ENCODE data around the gene CEPT1.

The CEPT1 gene

DNA sequence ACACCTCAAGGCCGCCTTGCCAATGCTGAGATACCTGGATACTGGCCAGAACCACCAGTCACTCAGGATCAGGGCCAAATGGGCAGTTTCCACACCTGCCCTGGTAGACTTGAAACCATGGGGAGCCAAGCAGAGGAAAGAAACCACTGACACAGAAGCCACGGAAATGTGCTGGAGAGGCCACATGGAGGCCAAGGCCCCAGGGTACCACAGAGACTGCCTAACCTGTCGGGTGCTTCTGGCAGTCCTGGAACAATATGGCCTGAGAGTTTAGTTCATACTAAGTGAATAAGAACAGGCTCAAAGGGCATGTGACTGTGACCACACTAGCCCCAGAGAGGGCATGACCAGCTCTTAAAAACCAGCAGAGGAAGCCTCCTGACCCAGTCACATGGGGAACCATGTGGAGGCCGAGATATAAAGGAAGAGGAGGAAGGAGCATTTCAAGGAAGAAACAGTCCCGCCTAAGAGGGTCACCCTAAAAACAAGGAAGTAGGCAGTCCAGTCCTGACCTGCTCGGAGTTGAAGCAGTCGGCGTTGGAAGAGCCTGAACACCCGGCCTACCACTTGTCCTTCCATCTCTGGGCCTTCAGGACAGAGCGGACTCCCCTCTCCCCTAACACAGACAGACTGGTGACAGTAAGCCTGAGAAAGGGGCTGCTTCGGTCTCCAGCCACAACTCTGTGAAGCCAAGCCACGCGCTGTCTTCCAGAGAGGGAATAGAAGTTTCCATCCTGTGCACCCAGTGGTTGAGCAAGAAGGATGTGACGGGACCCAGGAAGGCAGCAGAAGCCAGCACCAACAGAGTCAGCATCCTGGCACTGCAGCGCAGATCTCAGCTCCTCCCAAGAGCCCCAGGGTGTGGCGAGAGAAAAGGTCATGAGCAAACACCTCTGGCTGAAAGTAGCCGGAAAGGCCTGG, 60.1 kb downstream of the CEPT1 start, which contains the start of gene DENND2D:
Gene DENND2D (minus strand): TSS at position 766 of the 921 bp plus-strand sequence. CDS start 187 bp downstream, at position 579.
- peaks cover 10% of the 10 kb centered on the region; the same call in 1 of the 2 replicates for H3K79me2 ChIP-seq (ENCODE audit: insufficient read depth, low read length)
- peaks cover 6% of the 10 kb centered on the region; the same call in 1 of the 2 replicates for H3F3A ChIP-seq (ENCODE audit: insufficient read depth, low read length)
- H3K9ac ChIP-seq (ENCODE audit: low read length): peak within 1 kb of the TSS; percentile 99

DNA sequence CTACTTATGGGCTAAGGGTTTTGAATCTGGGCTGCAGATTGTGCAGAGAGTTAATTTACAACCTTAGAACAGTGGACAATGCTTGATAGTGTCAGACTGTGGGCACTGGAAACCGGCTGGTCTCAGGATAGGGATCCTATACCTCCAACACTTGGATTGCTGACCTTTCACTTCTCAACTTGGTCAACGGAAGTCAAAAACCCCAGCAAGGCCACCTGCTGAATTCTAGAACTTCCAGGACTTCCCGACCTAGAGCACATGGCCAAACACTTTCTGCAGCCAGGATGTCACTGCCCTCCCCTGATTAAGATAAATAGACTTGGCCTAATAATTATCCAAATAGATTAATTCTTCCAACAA, 60.8 kb downstream of the CEPT1 start:
- H3K36me3 ChIP-seq (ENCODE audit: insufficient read depth, low read length): peaks cover 67% of the 10 kb centered on the region
- H3K9me3 ChIP-seq (ENCODE audit: low read length): no peaks in the 10 kb centered on the region
- peak overlapping the region; percentile 87; the same call in 1 of the 2 replicates for H3K4me2 ChIP-seq (ENCODE audit: low read length)
- peaks cover 10% of the 10 kb centered on the region; the same call in 1 of the 2 replicates for H3K79me2 ChIP-seq (ENCODE audit: insufficient read depth, low read length)
- peak overlapping the region; percentile 89 for H3K27ac ChIP-seq (ENCODE audit: low read depth, low read length, poor library complexity, severe bottlenecking)
- H3K4me1 ChIP-seq (ENCODE audit: insufficient read depth, low read length, severe bottlenecking): peaks cover 83% of the 10 kb centered on the region
- H3K9ac ChIP-seq (ENCODE audit: low read length): peak overlapping the region; percentile 99
- H2AFZ ChIP-seq (ENCODE audit: low read length): no peak overlapping the region
- H4K20me1 ChIP-seq (ENCODE audit: insufficient read depth, low read length): no peaks in the 10 kb centered on the region
- H3K27me3 ChIP-seq (ENCODE audit: insufficient read depth, low read length): no peaks in the 10 kb centered on the region
- no peak overlapping the region for H3K4me3 ChIP-seq (ENCODE audit: low read depth, low read length, poor library complexity, severe bottlenecking)
- peaks cover 6% of the 10 kb centered on the region; the same call in 1 of the 2 replicates for H3F3A ChIP-seq (ENCODE audit: insufficient read depth, low read length)
- TF ChIP-seq, protein P1, sequence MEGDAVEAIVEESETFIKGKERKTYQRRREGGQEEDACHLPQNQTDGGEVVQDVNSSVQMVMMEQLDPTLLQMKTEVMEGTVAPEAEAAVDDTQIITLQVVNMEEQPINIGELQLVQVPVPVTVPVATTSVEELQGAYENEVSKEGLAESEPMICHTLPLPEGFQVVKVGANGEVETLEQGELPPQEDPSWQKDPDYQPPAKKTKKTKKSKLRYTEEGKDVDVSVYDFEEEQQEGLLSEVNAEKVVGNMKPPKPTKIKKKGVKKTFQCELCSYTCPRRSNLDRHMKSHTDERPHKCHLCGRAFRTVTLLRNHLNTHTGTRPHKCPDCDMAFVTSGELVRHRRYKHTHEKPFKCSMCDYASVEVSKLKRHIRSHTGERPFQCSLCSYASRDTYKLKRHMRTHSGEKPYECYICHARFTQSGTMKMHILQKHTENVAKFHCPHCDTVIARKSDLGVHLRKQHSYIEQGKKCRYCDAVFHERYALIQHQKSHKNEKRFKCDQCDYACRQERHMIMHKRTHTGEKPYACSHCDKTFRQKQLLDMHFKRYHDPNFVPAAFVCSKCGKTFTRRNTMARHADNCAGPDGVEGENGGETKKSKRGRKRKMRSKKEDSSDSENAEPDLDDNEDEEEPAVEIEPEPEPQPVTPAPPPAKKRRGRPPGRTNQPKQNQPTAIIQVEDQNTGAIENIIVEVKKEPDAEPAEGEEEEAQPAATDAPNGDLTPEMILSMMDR (IDR thresholded peaks at IDR 0.05; ENCODE audit: low read length): no peak
- no peak for TF ChIP-seq EZH2 (IDR thresholded peaks at IDR 0.05; ENCODE audit: borderline replicate concordance, low read length)
- H3K9me2 ChIP-seq (ENCODE audit: low read depth, low read length): no peaks in the 10 kb centered on the region

More for the DNA sequence above, 60.1 kb downstream of the CEPT1 start, which contains the start of gene DENND2D:
- Histone ChIP-seq H3K36me3 (ENCODE audit: insufficient read depth, low read length) (peaks cover 73% of the 10 kb centered on the region), H3K4me3 (ENCODE audit: low read depth, low read length, poor library complexity, severe bottlenecking) (no peak within 1 kb of the TSS), H3K27me3 (ENCODE audit: insufficient read depth, low read length) (no peaks in the 10 kb centered on the region), H3K9me3 (ENCODE audit: low read length) (no peaks in the 10 kb centered on the region), H2AFZ (ENCODE audit: low read length) (no peak within 1 kb of the TSS), H3K9me2 (ENCODE audit: low read depth, low read length) (no peaks in the 10 kb centered on the region), H4K20me1 (ENCODE audit: insufficient read depth, low read length) (no peaks in the 10 kb centered on the region), H3K27ac (ENCODE audit: low read depth, low read length, poor library complexity, severe bottlenecking) (peak within 1 kb of the TSS; percentile 89), H3K4me2 (ENCODE audit: low read length) (peak within 1 kb of the TSS; percentile 87), H3K4me1 (ENCODE audit: insufficient read depth, low read length, severe bottlenecking) (peaks cover 76% of the 10 kb centered on the region)
- no peak for TF ChIP-seq EZH2 (IDR thresholded peaks at IDR 0.05; ENCODE audit: borderline replicate concordance, low read length)
- TF ChIP-seq, protein P1 (IDR thresholded peaks at IDR 0.05; ENCODE audit: low read length): no peak

DNA sequence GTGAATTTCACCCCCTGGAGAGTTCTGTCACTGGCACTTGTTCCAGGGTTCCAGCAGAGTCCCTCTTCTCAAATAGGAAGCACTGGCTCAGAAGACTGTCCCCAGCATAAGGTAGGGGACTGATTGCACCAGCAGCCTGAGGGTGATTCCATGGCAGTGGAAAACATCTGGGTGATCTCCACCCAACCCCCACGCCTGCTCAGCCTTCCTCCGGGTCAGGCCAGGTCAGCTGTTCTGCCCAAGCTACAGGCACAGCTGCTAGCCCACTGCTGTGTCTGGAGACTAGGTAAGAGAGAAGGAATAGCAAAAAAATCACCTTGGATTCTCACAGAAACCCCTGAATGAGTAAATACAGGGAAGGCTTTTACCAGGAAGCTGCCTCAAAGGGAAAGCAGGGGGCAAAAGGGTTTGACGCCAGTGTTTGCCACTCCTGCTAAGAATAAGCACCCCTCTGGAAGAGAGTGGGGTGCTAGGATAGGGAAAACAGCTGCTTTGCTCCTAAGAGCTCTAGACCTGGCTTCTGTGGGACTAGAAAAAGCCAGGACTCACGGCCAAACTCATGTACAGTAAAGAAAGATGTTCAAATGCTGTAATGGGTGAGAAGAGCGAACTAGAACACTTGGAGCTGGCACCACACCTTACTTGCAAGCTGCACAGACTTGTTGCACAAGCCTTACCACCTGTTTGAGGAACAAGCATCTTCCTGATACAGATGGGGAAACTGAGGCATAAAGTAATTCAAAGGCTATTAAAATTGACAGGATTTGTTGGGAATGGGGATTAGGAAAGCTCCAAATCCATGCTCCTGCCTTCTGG, 61.5 kb downstream of the CEPT1 start:
- Histone ChIP-seq H3K4me1 (ENCODE audit: insufficient read depth, low read length, severe bottlenecking) (peaks cover 85% of the 10 kb centered on the region), H3K27ac (ENCODE audit: low read depth, low read length, poor library complexity, severe bottlenecking) (peak overlapping the region; percentile 89), H3K9me2 (ENCODE audit: low read depth, low read length) (no peaks in the 10 kb centered on the region), H4K20me1 (ENCODE audit: insufficient read depth, low read length) (no peaks in the 10 kb centered on the region), H3F3A (ENCODE audit: insufficient read depth, low read length) (peaks cover 6% of the 10 kb centered on the region; the same call in 1 of the 2 replicates), H3K4me3 (ENCODE audit: low read depth, low read length, poor library complexity, severe bottlenecking) (no peak overlapping the region), H3K9ac (ENCODE audit: low read length) (peak overlapping the region; percentile 99), H3K9me3 (ENCODE audit: low read length) (no peaks in the 10 kb centered on the region), H2AFZ (ENCODE audit: low read length) (no peak overlapping the region), H3K27me3 (ENCODE audit: insufficient read depth, low read length) (no peaks in the 10 kb centered on the region), H3K79me2 (ENCODE audit: insufficient read depth, low read length) (peaks cover 10% of the 10 kb centered on the region; the same call in 1 of the 2 replicates), H3K36me3 (ENCODE audit: insufficient read depth, low read length) (peaks cover 60% of the 10 kb centered on the region), H3K4me2 (ENCODE audit: low read length) (peak overlapping the region; percentile 87)
- TF ChIP-seq EZH2 (IDR thresholded peaks at IDR 0.05; ENCODE audit: borderline replicate concordance, low read length): no peak
- TF ChIP-seq, protein P1 (IDR thresholded peaks at IDR 0.05; ENCODE audit: low read length): no peak
